SW 1271 (cell line): ENCODE measurements around the gene TMEM74B.

Experiments
- DNase-seq, 2 experiments: peaks; one replicate each; lab custom pipeline; 2025; lab: John Stamatoyannopoulos, UW

TMEM74B gene

GRCh38 chr20:1137236-1137635 is 47.5 kb downstream of the TMEM74B start:
- no peak for DNase-seq

- no peak for DNase-seq
Observed at GRCh38 chr20:1134836-1135235, 49.9 kb downstream of the TMEM74B start.

GRCh38 chr20:1134355-1134754 is 50.4 kb downstream of the TMEM74B start:
- DNase-seq: no peak

GRCh38 chr20:1131354-1131753 is 53.4 kb downstream of the TMEM74B start:
- no peak for DNase-seq

- no peak for DNase-seq
Observed at GRCh38 chr20:1130847-1131246, 53.9 kb downstream of the TMEM74B start.
